Activated B cell treated with CpG ODN at 0.5 μM for 24 hours (primary cell): ENCODE results near the gene WNT8A. TPM values are rescaled to one million over a fixed set of nuclear protein-coding genes. Genes with fewer than 3 reads are reported as not detected.

ENCODE experiments used
- ATAC-seq: fragments of 200-7000 bp; cut with Tn5 transposase; one replicate; pipeline ENCODE4 v1.10.0; 2021; ENCODE audit warnings: low read depth, mild to moderate bottlenecking, moderate library complexity
- CTCF ChIA-PET: fragments of 350-600 bp; sonication (Branson Sonifier 250); formaldehyde crosslinking; loops from one replicate; lab custom pipeline; 2021; ENCODE audit warnings: antibody characterized with exemption; lab: Charles Lee
- POLR2A ChIA-PET: fragments of 350-600 bp; sonication (Branson Sonifier 250); formaldehyde crosslinking; loops from one replicate; lab custom pipeline; 2021; ENCODE audit warnings: antibody characterized with exemption; lab: Charles Lee
- DNase-seq: peaks from one replicate; pipeline ENCODE4 v3.0.0; 2022
- H3K27ac Mint-ChIP-seq: one replicate; pipeline ENCODE4 v1.8.0; 2020; ENCODE audit warnings: mixed read lengths
- H3K27me3 Mint-ChIP-seq: one replicate; pipeline ENCODE4 v1.8.0; 2021; ENCODE audit warnings: mixed read lengths
- H3K36me3 Mint-ChIP-seq: one replicate; pipeline ENCODE4 v1.8.0; 2021; ENCODE audit warnings: low read depth, mixed read lengths
- H3K4me1 Mint-ChIP-seq: one replicate; pipeline ENCODE4 v1.8.0; 2021; ENCODE audit warnings: mixed read lengths
- H3K4me3 Mint-ChIP-seq: one replicate; pipeline ENCODE4 v1.8.0; 2020; ENCODE audit warnings: mild to moderate bottlenecking, mixed read lengths
- H3K9me3 Mint-ChIP-seq: one replicate; pipeline ENCODE4 v1.8.0; 2020; ENCODE audit warnings: mixed read lengths
- CTCF ChIP-seq: fragments of 200-600 bp; IDR thresholded peaks from one replicate; pipeline ENCODE4 v1.8.0; 2022; ENCODE audit warnings: antibody characterized with exemption, mild to moderate bottlenecking
- intact Hi-C: fragments of 100-400 bp; cut with micrococcal nuclease; formaldehyde crosslinking; loops from one replicate; pipeline ENCODE4 v1.15.1; 2024
- total RNA-seq: library from RNA; stranded (reverse); gene quantifications from 2 replicates; pipeline ENCODE4 v1.2.3, GENCODE V29; 2022

The WNT8A gene
- not detected in 2 replicates for total RNA-seq

DNA sequence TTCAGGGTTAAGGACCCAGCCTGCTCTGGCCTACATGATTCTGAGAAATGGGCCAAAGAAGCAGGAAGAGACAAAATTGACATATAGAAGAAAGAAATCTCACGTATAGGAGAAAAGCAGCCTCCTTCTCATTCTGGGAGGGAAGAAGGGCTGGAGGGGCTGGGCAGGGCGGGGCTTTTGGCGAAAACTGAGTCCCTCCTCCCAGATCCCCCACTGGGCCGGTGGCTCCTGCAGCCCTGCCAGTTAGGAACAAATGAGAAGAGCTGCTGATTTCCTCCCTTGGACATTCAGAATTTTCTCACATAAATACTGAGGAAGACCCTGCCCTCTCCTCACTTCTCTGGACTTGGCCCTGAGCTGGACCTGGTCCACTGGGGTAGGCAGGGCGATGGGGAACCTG lies at the start of gene WNT8A:
WNT8A (plus strand) TSS at position 332 of the 400 bp plus-strand sequence. CDS start 95 bp downstream, outside the sequence.
- ATAC-seq: no peak
- POLR2A ChIA-PET: no interaction called here
- Mint-ChIP-seq H3K27ac (no peak within 1 kb of the TSS), H3K4me1 (peaks cover 15% of the 10 kb centered on the region), H3K9me3 (no peaks in the 10 kb centered on the region), H3K4me3 (no peak within 1 kb of the TSS), H3K27me3 (no peaks in the 10 kb centered on the region), H3K36me3 (no peaks in the 10 kb centered on the region)
- intact Hi-C loops: no loop called here
- DNase-seq: no peak
- CTCF ChIA-PET: no interaction called here
- TF ChIP-seq CTCF: no peak

GRCh38 chr5:138035605-138036537 lies 48.0 kb upstream of the WNT8A start:
- DNase-seq (no peak), ATAC-seq (peak; percentile 44)
- Mint-ChIP-seq H3K36me3 (peaks cover 9% of the 10 kb centered on the region), H3K27ac (peak overlapping the region; percentile 21), H3K27me3 (no peaks in the 10 kb centered on the region), H3K9me3 (no peaks in the 10 kb centered on the region), H3K4me3 (peak overlapping the region; percentile 48), H3K4me1 (peaks cover 34% of the 10 kb centered on the region)
- POLR2A ChIA-PET: interaction anchor here (0.6 kb wide), 2 partner anchors 31 to 149 kb away, joined by 3 to 4 read pairs; no protein-coding TSS in a partner anchor
- CTCF ChIA-PET: interaction anchor here (0.7 to 8.5 kb wide), 20 partner anchors 9 to 370 kb away, joined by 3 to 144 read pairs (median 4); partner anchors contain the start of gene HNRNPA0
- intact Hi-C loops: loop anchor here (1.0 to 2.0 kb wide), 5 partner anchors 32 to 301 kb away; no protein-coding TSS in a partner anchor
- peak; percentile 72 for TF ChIP-seq CTCF

- no peaks in the 10 kb centered on the region for H3K9me3 Mint-ChIP-seq
- ATAC-seq: no peak
- POLR2A ChIA-PET: no interaction called here
- H3K36me3 Mint-ChIP-seq: peaks cover 2% of the 10 kb centered on the region
- H3K27ac Mint-ChIP-seq: no peak overlapping the region
- H3K4me1 Mint-ChIP-seq: peaks cover 25% of the 10 kb centered on the region
- H3K27me3 Mint-ChIP-seq: no peaks in the 10 kb centered on the region
- DNase-seq: no peak
- CTCF ChIA-PET: interaction anchor here (3.1 to 8.5 kb wide), 3 partner anchors 10 to 96 kb away, joined by 12 to 144 read pairs (median 14); no protein-coding TSS in a partner anchor
- no peak for TF ChIP-seq CTCF
- no peak overlapping the region for H3K4me3 Mint-ChIP-seq
- intact Hi-C loops: loop anchor here (2.0 kb wide), 1 partner anchor 300 kb away; no protein-coding TSS in a partner anchor
These were observed 46.6 kb upstream of the WNT8A start for GRCh38 chr5:138037271-138037670.

GRCh38 chr5:138037907-138038633 lies 45.8 kb upstream of the WNT8A start:
- Mint-ChIP-seq H3K4me3 (no peak overlapping the region), H3K4me1 (peaks cover 27% of the 10 kb centered on the region), H3K27ac (no peak overlapping the region), H3K9me3 (no peaks in the 10 kb centered on the region), H3K27me3 (no peaks in the 10 kb centered on the region), H3K36me3 (no peaks in the 10 kb centered on the region)
- TF ChIP-seq CTCF: no peak
- CTCF ChIA-PET: interaction anchor here (1.0 to 8.5 kb wide), 3 partner anchors 11 to 259 kb away, joined by 3 to 144 read pairs (median 4); no protein-coding TSS in a partner anchor
- intact Hi-C loops: loop anchor here (2.0 kb wide), 1 partner anchor 299 kb away; no protein-coding TSS in a partner anchor
- DNase-seq (no peak), ATAC-seq (no peak)
- POLR2A ChIA-PET: no interaction called here
